SU-DHL-6 (cell line): ENCODE data around the gene ARHGAP8.

Source experiments
- H2AFZ ChIP-seq: fragments of 200-600 bp; sonication (generic); 2 replicates; pipeline ENCODE4 v1.6.1; 2014; ENCODE audit warnings: low read depth, mild to moderate bottlenecking, moderate library complexity, mixed read lengths, antibody characterized with exemption, low read length; ENCODE audit not compliant: severe bottlenecking
- H3F3A ChIP-seq: fragments of 200-600 bp; shearing (Covaris generic); 2 replicates; pipeline ENCODE4 v1.6.0; 2016; ENCODE audit warnings: antibody characterized with exemption, mild to moderate bottlenecking; ENCODE audit not compliant: insufficient read depth
- H3K27ac ChIP-seq: fragments of 200-600 bp; sonication (generic); 2 replicates; pipeline ENCODE4 v1.5.1; 2016; ENCODE audit warnings: low read depth, mild to moderate bottlenecking, low read length, moderate library complexity, mixed read lengths
- H3K27me3 ChIP-seq: fragments of 200-600 bp; sonication (generic), shearing (Covaris generic); 2 replicates; pipeline ENCODE4 v1.6.0; 2014; ENCODE audit warnings: mild to moderate bottlenecking, low read length
- H3K36me3 ChIP-seq: fragments of 200-600 bp; sonication (generic); 2 replicates; pipeline ENCODE4 v1.6.1; 2014; ENCODE audit warnings: mild to moderate bottlenecking, low read length, mixed read lengths
- H3K4me2 ChIP-seq: fragments of 300-600, 200-600 bp; shearing (Covaris generic), sonication (generic); 2 replicates; pipeline ENCODE4 v1.6.0; 2014; ENCODE audit warnings: low read length, low read depth, mild to moderate bottlenecking; ENCODE audit not compliant: poor library complexity, severe bottlenecking
- H3K4me3 ChIP-seq: fragments of 200-600 bp; sonication (generic); 2 replicates; pipeline ENCODE4 v1.5.1; 2014; ENCODE audit warnings: antibody characterized with exemption, low read length, mild to moderate bottlenecking, mixed read lengths; ENCODE audit not compliant: insufficient read depth, poor library complexity, severe bottlenecking
- H3K79me2 ChIP-seq: fragments of 200-600 bp; sonication (generic); 2 replicates; pipeline ENCODE4 v1.6.1; 2014; ENCODE audit warnings: mild to moderate bottlenecking, low read length, moderate library complexity; ENCODE audit not compliant: insufficient read depth
- H3K9ac ChIP-seq: fragments of 200-600 bp; sonication (generic); 2 replicates; pipeline ENCODE4 v1.7.0; 2014; ENCODE audit warnings: mild to moderate bottlenecking, low read length
- H3K9me2 ChIP-seq: fragments of 200-600 bp; sonication (generic); replicated peaks from 2 replicates; pipeline ENCODE4 v1.6.1; 2014; ENCODE audit warnings: low read length; ENCODE audit not compliant: insufficient read depth
- H3K9me3 ChIP-seq: fragments of 200-600 bp; sonication (generic); 2 replicates; pipeline ENCODE4 v1.6.1; 2014; ENCODE audit warnings: low read length, mixed read lengths; ENCODE audit not compliant: insufficient read depth
- H4K20me1 ChIP-seq: fragments of 200-600 bp; sonication (generic); 2 replicates; pipeline ENCODE4 v1.6.1; 2014; ENCODE audit warnings: low read depth, mild to moderate bottlenecking, antibody characterized with exemption, low read length, moderate library complexity, mixed read lengths
- EZH2phosphoT487 ChIP-seq: fragments of 200-600 bp; sonication (generic), shearing (Covaris generic); conservative IDR thresholded peaks from 2 replicates; pipeline ENCODE4 v1.6.1; 2018; ENCODE audit warnings: mild to moderate bottlenecking, antibody characterized with exemption, low read length, moderate library complexity, mixed read lengths
- TF ChIP-seq, protein P1 (sequence below): fragments of 200-600 bp; sonication (generic); IDR thresholded peaks from one replicate; pipeline ENCODE4 v1.5.1; 2017; ENCODE audit warnings: antibody characterized with exemption, mild to moderate bottlenecking, low read length, moderate library complexity; ENCODE audit not compliant: insufficient read depth, poor library complexity, severe bottlenecking

ARHGAP8 gene

DNA sequence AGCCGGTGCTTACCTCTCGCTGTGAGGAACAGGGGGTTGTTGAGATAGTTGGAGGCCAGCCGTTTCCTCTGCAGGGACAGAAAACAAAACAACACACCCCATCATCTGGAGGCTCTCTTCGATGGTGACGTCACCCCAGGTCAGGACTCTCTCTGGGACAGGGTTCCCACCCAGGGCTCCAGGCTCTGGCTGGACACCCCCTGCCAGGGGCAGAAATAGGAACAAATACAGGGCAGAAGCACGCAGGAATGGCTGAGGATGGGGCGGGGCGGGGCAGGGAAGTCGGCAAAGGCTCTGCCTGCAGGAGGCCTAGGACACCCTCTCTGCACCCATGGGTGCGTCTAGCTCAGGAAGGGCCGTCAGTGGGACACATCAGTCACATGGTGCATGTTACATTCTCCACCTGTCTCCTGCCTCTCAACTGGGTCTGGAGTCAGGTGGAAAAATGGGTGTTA is 138.9 kb downstream of the ARHGAP8 start:
- Histone ChIP-seq H3K79me2 (no peaks in the 10 kb centered on the region), H4K20me1 (no peaks in the 10 kb centered on the region), H2AFZ (no peak overlapping the region), H3K27me3 (no peaks in the 10 kb centered on the region), H3F3A (no peaks in the 10 kb centered on the region), H3K9me3 (no peaks in the 10 kb centered on the region), H3K36me3 (no peaks in the 10 kb centered on the region), H3K9ac (no peak overlapping the region), H3K27ac (no peak overlapping the region), H3K4me2 (no peak overlapping the region), H3K9me2 (no peaks in the 10 kb centered on the region), H3K4me3 (no peak overlapping the region)
- TF ChIP-seq EZH2phosphoT487: no peak
- TF ChIP-seq, protein P1, sequence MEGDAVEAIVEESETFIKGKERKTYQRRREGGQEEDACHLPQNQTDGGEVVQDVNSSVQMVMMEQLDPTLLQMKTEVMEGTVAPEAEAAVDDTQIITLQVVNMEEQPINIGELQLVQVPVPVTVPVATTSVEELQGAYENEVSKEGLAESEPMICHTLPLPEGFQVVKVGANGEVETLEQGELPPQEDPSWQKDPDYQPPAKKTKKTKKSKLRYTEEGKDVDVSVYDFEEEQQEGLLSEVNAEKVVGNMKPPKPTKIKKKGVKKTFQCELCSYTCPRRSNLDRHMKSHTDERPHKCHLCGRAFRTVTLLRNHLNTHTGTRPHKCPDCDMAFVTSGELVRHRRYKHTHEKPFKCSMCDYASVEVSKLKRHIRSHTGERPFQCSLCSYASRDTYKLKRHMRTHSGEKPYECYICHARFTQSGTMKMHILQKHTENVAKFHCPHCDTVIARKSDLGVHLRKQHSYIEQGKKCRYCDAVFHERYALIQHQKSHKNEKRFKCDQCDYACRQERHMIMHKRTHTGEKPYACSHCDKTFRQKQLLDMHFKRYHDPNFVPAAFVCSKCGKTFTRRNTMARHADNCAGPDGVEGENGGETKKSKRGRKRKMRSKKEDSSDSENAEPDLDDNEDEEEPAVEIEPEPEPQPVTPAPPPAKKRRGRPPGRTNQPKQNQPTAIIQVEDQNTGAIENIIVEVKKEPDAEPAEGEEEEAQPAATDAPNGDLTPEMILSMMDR: no peak

DNA sequence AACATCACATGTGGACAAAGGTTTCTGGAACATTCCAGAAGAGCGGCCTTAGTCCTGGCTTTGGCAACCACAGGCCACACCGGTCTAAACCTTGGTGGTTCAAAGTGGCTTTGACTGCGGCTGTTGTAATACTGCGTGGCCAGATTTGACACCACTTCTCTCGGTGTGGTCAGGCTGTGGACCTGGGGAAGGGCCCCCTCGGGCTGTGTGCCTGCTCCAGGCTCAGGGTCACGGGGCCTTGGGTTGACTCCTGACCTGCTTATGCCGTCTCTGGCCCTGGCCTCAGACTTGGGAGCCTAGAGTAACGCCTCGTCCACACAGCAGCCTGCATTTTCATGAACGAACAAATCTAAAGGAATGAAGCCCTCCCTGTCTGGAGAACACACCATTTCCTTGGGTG is 139.4 kb downstream of the ARHGAP8 start:
- TF ChIP-seq, protein P1: no peak
- no peak for TF ChIP-seq EZH2phosphoT487
- no peak overlapping the region for H3K9ac ChIP-seq
- no peaks in the 10 kb centered on the region for H4K20me1 ChIP-seq
- no peaks in the 10 kb centered on the region for H3K9me3 ChIP-seq
- H2AFZ ChIP-seq: no peak overlapping the region
- no peaks in the 10 kb centered on the region for H3K79me2 ChIP-seq
- H3K4me2 ChIP-seq: no peak overlapping the region
- H3K9me2 ChIP-seq: no peaks in the 10 kb centered on the region
- no peak overlapping the region for H3K27ac ChIP-seq
- H3F3A ChIP-seq: no peaks in the 10 kb centered on the region
- H3K27me3 ChIP-seq: no peaks in the 10 kb centered on the region
- no peak overlapping the region for H3K4me3 ChIP-seq
- no peaks in the 10 kb centered on the region for H3K36me3 ChIP-seq

DNA sequence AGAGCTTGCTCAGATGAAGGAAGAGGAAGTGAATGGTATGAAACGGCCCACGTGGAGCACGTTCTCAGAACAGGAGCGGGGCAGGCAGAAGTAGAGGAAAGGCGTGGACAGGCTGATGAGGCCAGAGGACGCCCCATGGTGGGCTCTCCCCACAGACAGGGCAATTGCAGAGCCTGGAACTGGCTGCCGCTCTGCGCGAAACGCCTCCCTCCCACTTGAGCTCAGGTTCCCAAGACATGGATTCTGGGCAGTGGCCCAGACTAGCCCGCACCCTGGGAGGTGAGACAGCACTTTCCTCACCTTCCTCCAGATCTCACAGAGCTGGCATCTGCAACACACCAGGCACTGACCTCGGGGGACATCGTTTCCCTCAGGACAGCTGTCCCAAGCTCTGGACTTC is 139.9 kb downstream of the ARHGAP8 start:
- H3K79me2 ChIP-seq: no peaks in the 10 kb centered on the region
- TF ChIP-seq EZH2phosphoT487: no peak
- TF ChIP-seq, protein P1: no peak
- no peak overlapping the region for H3K4me3 ChIP-seq
- no peaks in the 10 kb centered on the region for H3K9me3 ChIP-seq
- H3K36me3 ChIP-seq: no peaks in the 10 kb centered on the region
- H4K20me1 ChIP-seq: no peaks in the 10 kb centered on the region
- no peaks in the 10 kb centered on the region for H3F3A ChIP-seq
- no peak overlapping the region for H3K27ac ChIP-seq
- H3K4me2 ChIP-seq: no peak overlapping the region
- no peak overlapping the region for H2AFZ ChIP-seq
- H3K27me3 ChIP-seq: no peaks in the 10 kb centered on the region
- H3K9ac ChIP-seq: no peak overlapping the region
- no peaks in the 10 kb centered on the region for H3K9me2 ChIP-seq
